HG03196 (cell line): ENCODE measurements around the gene DOCK3.
"Not testable (repeated sequence)": the region's sequence is repeated elsewhere in the genome, so short reads cannot be mapped to it uniquely, and the experiment has no call there.

Experiments used
- ATAC-seq: cut with Tn5 transposase; IDR thresholded peaks from one replicate; pipeline ENCODE4 v1.9.1; 2021; ENCODE audit not compliant: unreplicated experiment

Gene DOCK3

GRCh38 chr3:50961386-50961785 lies 286.7 kb downstream of the DOCK3 start:
- no peak for ATAC-seq

- ATAC-seq = no peak
Observed at GRCh38 chr3:50971487-50971924, 296.8 kb downstream of the DOCK3 start.

GRCh38 chr3:50972029-50972428 lies 297.3 kb downstream of the DOCK3 start:
- ATAC-seq = no peak

GRCh38 chr3:50978586-50978985 lies 303.9 kb downstream of the DOCK3 start:
- ATAC-seq = not testable (repeated sequence)

GRCh38 chr3:50978991-50979667 lies 304.4 kb downstream of the DOCK3 start:
- ATAC-seq = no peak

- ATAC-seq = no peak
Observed at GRCh38 chr3:50982540-50983325, 308.0 kb downstream of the DOCK3 start.

- no peak for ATAC-seq
Observed at GRCh38 chr3:50983887-50984286, 309.2 kb downstream of the DOCK3 start.

- no peak for ATAC-seq
Observed at GRCh38 chr3:50985893-50986292, 311.2 kb downstream of the DOCK3 start.

GRCh38 chr3:50986726-50987125 lies 312.0 kb downstream of the DOCK3 start:
- ATAC-seq = no peak

GRCh38 chr3:50994537-50994936 lies 319.8 kb downstream of the DOCK3 start:
- ATAC-seq = no peak

GRCh38 chr3:50995085-50995824 lies 320.5 kb downstream of the DOCK3 start:
- no peak for ATAC-seq

GRCh38 chr3:51002495-51002894 lies 327.8 kb downstream of the DOCK3 start:
- ATAC-seq = no peak

GRCh38 chr3:51004235-51004634 lies 329.5 kb downstream of the DOCK3 start:
- no peak for ATAC-seq

GRCh38 chr3:51024121-51024520 lies 349.4 kb downstream of the DOCK3 start:
- no peak for ATAC-seq

GRCh38 chr3:51024765-51025632 lies 350.3 kb downstream of the DOCK3 start:
- ATAC-seq = no peak

GRCh38 chr3:51031666-51032065 lies 356.9 kb downstream of the DOCK3 start:
- ATAC-seq = no peak

- no peak for ATAC-seq
Observed at GRCh38 chr3:51035630-51036029, 360.9 kb downstream of the DOCK3 start.

GRCh38 chr3:51044982-51045381 lies 370.3 kb downstream of the DOCK3 start:
- ATAC-seq = no peak

GRCh38 chr3:51052562-51052961 lies 377.8 kb downstream of the DOCK3 start:
- no peak for ATAC-seq

GRCh38 chr3:51057121-51057520 lies 382.4 kb downstream of the DOCK3 start:
- no peak for ATAC-seq

GRCh38 chr3:51063053-51063452 lies 388.3 kb downstream of the DOCK3 start:
- ATAC-seq = no peak
